Lower leg skin (tissue), 4 donors: ENCODE measurements around the gene CMTM6. TPM values are rescaled to one million over a fixed set of nuclear protein-coding genes. Genes with fewer than 3 reads are reported as not detected.

Experiments used
- DNase-seq, 2 donors: peaks; one replicate each; pipeline ENCODE4 v3.0.0-alpha.2; 2019; ENCODE audit warnings: low spot score in 2 of 2
- H3K4me3 ChIP-seq: fragments of 200-600 bp; sonication (generic); 2 replicates; pipeline ENCODE4 v1.5.1; 2017; ENCODE audit warnings: mild to moderate bottlenecking, low read depth; ENCODE audit not compliant: poor library complexity, severe bottlenecking
- CTCF ChIP-seq, 3 donors: fragments of 450-650 bp; IDR thresholded peaks; one replicate each; pipeline ENCODE4 v1.5.1; 2016; ENCODE audit warnings: antibody characterized with exemption in 3 of 3, mild to moderate bottlenecking in 3 of 3, moderate library complexity in 2 of 3
- POLR2A ChIP-seq, 2 donors: fragments of 450-650 bp; IDR thresholded peaks; one replicate each; pipeline ENCODE4 v1.6.1; 2016 to 2017; ENCODE audit warnings: antibody characterized with exemption in 2 of 2, mild to moderate bottlenecking in 1 of 2, moderate library complexity in 1 of 2
- WGBS, 2 donors: methylation state at CpG; one replicate each; pipeline ENCODE4 v1.1.5; 2018; 5-methylcytosine and 5-hydroxymethylcytosine counted together
- intact Hi-C: fragments of 100-400 bp; cut with DNase I; formaldehyde crosslinking; loops from one replicate; pipeline ENCODE4 v1.15.0; 2023; ENCODE audit warnings: low total_unique reads
- total RNA-seq, 4 donors: library from RNA; depleted of rRNA; stranded (reverse); fragments of >200 nt; gene quantifications; one replicate each; pipeline ENCODE4 v1.1.0, GENCODE V29; 2016

Gene CMTM6
- total RNA-seq, 4 donors from 2014 or later: 63.1 to 284 (median 118) TPM

GRCh38 chr3:32501783-32502117 is 902 bp downstream of the CMTM6 start:
- DNase-seq: no peak
- 7% methylated on average over 4 of the region's 4 CpGs for WGBS, 2 donors
- no peak for TF ChIP-seq CTCF (IDR thresholded peaks at IDR 0.05)
- no peak for TF ChIP-seq POLR2A (IDR thresholded peaks at IDR 0.05)
- peak overlapping the region; percentile 91 for H3K4me3 ChIP-seq
- intact Hi-C loops: no loop called here

GRCh38 chr3:32500880-32501782 is 1.5 kb downstream of the CMTM6 start:
- peak overlapping the region; percentile 91 for H3K4me3 ChIP-seq
- DNase-seq: no peak
- intact Hi-C loops: no loop called here
- WGBS, 2 donors: 71 to 77% methylated on average over 25 of the region's 25 CpGs
- TF ChIP-seq CTCF (IDR thresholded peaks at IDR 0.05) (no peak), POLR2A (IDR thresholded peaks at IDR 0.05) (no peak)

GRCh38 chr3:32500231-32500630 is 2.4 kb downstream of the CMTM6 start:
- H3K4me3 ChIP-seq: no peak overlapping the region
- no peak for TF ChIP-seq POLR2A (IDR thresholded peaks at IDR 0.05)
- TF ChIP-seq CTCF (IDR thresholded peaks at IDR 0.05): no peak
- WGBS, 2 donors: 67 to 72% methylated on average over 2 of the region's 2 CpGs
- intact Hi-C loops: no loop called here
- DNase-seq: no peak

- no peak for DNase-seq
- intact Hi-C loops: no loop called here
- no peak for TF ChIP-seq CTCF (IDR thresholded peaks at IDR 0.05)
- WGBS, 2 donors: 87 to 90% methylated on average over 2 of the region's 2 CpGs
- no peak overlapping the region for H3K4me3 ChIP-seq
Measured at GRCh38 chr3:32499585-32499984, 3.1 kb downstream of the CMTM6 start.

- no peak for DNase-seq
- WGBS, 2 donors: 85 to 91% methylated on average over 3 of the region's 3 CpGs
- no peak overlapping the region for H3K4me3 ChIP-seq
- TF ChIP-seq POLR2A (IDR thresholded peaks at IDR 0.05) (no peak), CTCF (IDR thresholded peaks at IDR 0.05) (no peak)
- intact Hi-C loops: no loop called here
Measured at GRCh38 chr3:32498992-32499391, 3.7 kb downstream of the CMTM6 start.

- TF ChIP-seq POLR2A (IDR thresholded peaks at IDR 0.05) (no peak), CTCF (IDR thresholded peaks at IDR 0.05) (no peak)
- intact Hi-C loops: no loop called here
- DNase-seq: no peak
- no peak overlapping the region for H3K4me3 ChIP-seq
- WGBS, 2 donors: 86 to 89% methylated on average over 3 of the region's 3 CpGs
Measured at GRCh38 chr3:32498252-32498651, 4.4 kb downstream of the CMTM6 start.
